ENCODE measurements around the gene OSM.

The OSM gene

GRCh38 chr22:30266445-30267381, at the start of gene OSM:
TSS of gene OSM (minus strand) at chr22:30266851. CDS start at chr22:30266799, 52 bp downstream.
- no peak for DNase-seq (ENCODE audit: low spot score)

DNA sequence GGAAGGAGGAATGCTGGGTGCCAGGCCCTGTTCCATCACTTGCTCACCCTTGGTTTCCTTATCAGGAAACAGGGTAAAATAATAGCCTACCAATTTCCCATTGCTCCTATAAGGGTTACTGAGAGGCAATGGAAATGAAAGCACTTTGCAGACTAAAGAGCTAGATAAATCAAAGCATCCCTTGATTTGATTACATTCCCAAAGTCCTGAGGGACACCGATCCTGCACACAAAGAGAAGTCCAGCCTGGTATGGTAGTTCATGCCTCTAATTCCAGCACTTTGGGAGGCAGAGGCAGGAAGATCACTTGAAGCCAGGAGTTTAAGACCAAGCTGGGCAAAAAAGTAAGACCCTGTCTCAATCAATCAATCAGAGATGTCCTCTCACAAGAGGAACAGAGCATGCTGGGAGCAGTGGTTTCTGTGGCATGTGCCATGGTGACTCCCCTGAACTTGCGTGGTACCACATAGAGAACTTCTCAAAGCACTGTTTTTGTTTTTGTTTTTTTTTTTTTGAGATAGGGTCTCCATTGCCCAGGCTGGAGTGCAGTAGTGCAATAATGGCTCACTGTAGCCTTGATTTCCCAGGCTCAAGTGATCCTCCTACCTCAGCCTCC, 49.4 kb upstream of the OSM start:
- DNase-seq (ENCODE audit: low spot score), result no peak

- no peak for DNase-seq (ENCODE audit: low spot score)
Observed at GRCh38 chr22:30314915-30315314, 48.3 kb upstream of the OSM start.

GRCh38 chr22:30313527-30314363, 47.1 kb upstream of the OSM start:
- no peak for DNase-seq (ENCODE audit: low spot score)

DNA sequence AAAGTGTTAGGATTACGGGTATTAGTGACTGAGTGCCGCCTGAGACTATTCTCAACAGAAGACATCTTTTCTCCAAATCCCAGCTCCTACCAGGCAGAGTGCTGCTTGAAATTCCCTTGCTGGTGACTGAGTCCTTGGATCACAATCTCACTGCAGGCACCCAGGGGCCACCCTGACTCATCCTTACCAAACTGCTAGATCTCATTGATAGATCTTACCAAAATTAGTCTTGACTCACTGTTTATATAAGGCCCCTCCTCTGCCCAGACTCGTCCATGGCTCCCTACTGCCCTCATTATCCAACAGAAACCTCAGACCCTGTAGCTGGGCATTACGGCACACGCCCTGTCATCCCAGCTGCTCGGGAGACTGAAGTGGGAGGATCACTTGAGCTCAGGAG, 45.4 kb upstream of the OSM start:
- DNase-seq (ENCODE audit: low spot score), result no peak

GRCh38 chr22:30310881-30311771, 44.5 kb upstream of the OSM start:
- DNase-seq (ENCODE audit: low spot score), result no peak

GRCh38 chr22:30309951-30310741, 43.5 kb upstream of the OSM start:
- no peak for DNase-seq (ENCODE audit: low spot score)

DNA sequence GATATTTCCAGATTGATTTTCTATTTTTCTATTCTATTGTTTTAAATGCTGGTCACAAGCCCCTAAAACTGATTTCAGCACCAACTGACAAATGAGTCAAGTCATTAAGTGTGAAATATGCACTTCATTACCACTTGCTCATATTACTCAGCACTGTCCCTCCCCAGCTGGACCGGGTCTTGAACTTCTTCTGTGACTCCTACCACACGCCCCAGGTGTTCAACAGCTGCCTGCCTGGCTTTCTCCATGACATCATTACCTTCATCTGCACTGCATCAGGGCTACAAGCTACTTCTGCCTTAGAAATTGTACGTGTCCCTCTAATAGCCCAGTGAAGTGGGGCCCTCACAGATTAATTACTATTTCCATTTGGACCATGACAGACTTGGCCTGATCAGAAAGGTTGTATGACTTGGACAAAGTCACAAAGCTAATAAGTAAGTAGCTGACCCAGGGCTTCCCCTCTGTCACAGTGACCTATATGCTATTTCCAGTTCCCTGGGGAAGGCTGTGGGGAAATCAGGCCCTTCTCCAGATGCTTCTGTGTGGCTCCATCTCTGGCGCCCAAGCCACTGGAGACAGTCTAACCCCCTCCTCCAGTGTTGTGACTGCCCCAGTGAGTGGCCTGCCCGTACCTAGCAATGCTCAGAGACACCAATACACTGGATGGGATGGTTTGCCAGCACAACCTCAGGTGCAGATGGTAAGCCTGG, 42.0 kb upstream of the OSM start:
- DNase-seq (ENCODE audit: low spot score), result no peak

GRCh38 chr22:30308093-30308492, 41.4 kb upstream of the OSM start:
- no peak for DNase-seq (ENCODE audit: low spot score)

DNA sequence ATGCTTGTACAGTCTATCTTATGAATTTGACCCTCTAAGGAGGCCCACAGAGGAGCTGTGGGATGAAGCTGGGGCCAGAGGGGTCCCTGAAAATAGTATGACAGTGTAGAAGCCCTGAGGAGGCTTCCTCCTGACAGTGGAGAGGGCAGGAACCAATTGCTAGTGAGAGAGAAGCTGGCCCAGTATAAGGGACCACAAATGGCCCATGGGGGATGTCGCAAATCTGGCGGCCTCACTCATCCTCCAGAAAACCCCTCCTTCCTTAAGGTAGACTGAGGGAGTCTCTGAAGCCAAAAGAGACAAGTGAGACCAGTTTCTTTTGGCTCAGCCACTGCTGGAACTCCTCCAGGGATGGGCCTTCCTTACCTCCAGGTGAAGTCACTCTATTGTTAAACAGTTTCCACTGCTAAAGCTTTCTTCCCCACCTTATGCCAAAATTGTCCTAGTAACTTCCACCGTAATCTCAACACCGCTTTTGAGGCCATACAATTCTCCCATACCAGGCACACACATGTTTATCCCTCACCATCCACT, 40.5 kb upstream of the OSM start:
- DNase-seq (ENCODE audit: low spot score), result no peak

DNA sequence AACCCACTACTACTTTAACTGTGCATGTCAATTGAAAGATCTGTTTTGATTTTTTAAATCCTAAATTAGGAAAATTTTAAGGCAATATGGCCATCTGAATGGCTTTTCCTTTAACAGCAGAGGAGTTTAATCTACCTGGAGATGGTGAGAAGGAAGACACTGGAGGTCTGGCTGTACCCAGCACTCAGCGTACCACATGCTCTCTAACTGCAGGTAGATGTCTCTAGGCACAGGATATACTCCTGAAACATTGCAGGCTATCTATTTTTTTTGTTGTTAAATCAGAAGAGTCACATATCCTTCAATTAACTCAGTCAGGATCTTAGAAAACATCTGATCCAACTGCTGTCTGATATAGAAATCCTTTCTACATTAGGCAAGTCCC, 40.0 kb upstream of the OSM start:
- no peak for DNase-seq (ENCODE audit: low spot score)

- DNase-seq (ENCODE audit: low spot score), result no peak
Observed at GRCh38 chr22:30305906-30306626, 39.4 kb upstream of the OSM start.

GRCh38 chr22:30305519-30305905, 38.9 kb upstream of the OSM start:
- no peak for DNase-seq (ENCODE audit: low spot score)

DNA sequence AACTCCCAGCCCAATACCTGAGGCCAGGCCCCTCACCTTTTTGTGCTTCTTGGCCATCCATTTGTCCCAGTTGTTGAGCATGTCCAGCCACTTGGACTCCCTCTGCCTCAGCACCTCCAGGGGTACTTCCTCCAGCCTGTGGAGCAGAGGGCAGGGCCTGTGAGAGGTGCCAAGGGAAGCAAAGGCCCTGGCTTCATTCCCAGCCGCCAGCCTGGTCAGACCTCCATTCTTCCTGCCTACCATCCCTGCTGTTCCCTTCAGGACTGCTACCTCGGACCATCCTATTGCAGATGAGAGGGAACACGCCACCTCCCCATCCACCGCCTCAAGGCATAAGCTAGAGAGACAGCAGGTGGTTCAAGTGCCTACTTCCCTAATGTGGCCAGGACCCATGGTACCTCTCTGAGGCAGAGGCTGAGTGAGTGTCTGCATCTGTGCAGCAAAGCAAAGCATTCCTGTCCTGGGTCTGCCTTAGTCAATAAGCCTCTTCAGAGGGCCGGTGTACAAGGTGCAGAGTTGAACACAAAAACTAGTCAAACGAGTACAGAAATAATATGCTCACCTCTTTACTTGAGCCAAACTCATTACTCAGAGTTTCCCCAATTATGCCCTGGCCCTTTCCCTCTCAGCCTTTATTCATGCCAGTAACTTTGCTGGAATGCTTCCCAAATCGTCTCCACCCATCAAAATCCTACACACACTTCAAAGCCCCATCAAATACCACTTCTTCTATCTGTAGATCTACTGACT, 38.0 kb upstream of the OSM start:
- DNase-seq (ENCODE audit: low spot score), result peak; percentile 26

- DNase-seq (ENCODE audit: low spot score), result no peak
Observed at GRCh38 chr22:30302810-30303138, 36.1 kb upstream of the OSM start.

GRCh38 chr22:30301995-30302809, 35.6 kb upstream of the OSM start:
- peak; percentile 80 for DNase-seq (ENCODE audit: low spot score)

DNA sequence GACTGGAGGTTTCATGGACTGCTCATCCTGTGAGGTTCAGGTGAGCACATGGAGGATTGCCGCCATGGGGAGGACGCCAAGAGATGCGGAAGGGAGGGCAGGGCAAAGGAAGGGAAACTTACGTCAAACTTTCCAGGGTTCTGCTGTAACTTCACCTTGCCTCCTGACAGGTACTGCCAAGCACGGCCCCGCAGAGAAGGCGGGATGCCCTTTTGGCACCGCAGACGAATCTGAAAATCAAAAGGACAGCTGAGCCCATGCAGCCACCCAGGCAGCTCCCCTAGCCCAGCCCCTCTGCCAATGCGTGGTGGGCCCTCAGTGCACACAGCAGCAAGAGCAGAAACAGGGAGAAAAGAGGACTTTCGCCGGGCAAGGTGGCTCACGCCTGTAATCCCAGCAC, 32.7 kb upstream of the OSM start:
- DNase-seq (ENCODE audit: low spot score), result no peak

Measured in LoVo (cell line).